ENCODE results near the gene PECR.

DNA sequence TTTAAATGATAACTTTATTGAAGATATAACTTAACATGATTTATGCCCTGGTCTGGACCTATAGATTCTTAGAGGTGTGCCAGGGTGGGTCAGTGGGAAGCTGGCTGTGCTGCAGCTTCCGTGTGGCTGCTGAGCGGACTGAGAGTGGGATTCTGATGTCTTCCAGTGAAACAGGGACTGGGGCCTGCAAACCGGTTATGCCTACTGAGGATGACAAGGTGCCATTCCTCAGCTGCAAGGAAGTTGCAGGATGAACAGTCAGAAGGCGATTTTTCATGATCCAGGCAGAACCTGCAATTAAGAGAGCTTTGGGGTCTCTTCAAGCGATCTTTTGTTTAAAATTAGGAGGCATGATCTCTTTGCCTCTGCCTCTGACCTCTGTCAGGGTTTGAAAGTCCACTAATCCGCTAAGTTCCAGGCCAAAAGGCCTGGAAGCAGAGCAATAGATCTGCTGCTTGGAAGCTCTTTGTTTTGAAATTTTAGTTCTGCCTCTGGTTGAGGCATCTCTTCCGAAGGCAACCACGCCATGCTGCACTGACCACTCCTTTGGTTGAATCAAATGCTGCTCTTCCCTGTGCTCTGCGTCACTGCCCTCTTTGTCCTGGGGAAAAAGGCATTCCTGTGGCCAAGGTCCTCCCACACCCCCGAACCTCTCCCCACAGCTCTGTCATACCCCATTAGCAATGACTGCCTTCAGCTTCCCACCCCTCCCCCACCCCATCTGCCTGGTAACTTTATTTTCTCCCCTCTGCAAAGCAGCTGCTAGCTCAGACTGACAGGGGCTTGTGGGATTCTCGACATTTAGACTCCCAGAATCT is 2.1 kb upstream of the PECR start:
- TF ChIP-seq, protein P1, sequence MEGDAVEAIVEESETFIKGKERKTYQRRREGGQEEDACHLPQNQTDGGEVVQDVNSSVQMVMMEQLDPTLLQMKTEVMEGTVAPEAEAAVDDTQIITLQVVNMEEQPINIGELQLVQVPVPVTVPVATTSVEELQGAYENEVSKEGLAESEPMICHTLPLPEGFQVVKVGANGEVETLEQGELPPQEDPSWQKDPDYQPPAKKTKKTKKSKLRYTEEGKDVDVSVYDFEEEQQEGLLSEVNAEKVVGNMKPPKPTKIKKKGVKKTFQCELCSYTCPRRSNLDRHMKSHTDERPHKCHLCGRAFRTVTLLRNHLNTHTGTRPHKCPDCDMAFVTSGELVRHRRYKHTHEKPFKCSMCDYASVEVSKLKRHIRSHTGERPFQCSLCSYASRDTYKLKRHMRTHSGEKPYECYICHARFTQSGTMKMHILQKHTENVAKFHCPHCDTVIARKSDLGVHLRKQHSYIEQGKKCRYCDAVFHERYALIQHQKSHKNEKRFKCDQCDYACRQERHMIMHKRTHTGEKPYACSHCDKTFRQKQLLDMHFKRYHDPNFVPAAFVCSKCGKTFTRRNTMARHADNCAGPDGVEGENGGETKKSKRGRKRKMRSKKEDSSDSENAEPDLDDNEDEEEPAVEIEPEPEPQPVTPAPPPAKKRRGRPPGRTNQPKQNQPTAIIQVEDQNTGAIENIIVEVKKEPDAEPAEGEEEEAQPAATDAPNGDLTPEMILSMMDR (IDR thresholded peaks at IDR 0.05; ENCODE audit: low read depth, low read length, missing input control), result no peak
- TF ChIP-seq EGR1 (IDR thresholded peaks at IDR 0.05; ENCODE audit: low read depth in 2 of 2), result no peak
- TF ChIP-seq SP1 (IDR thresholded peaks at IDR 0.05), result peak; percentile 30
- TF ChIP-seq TAF1 (conservative IDR thresholded peaks at IDR 0.05), result no peak
- no peak for TF ChIP-seq GABPA (IDR thresholded peaks at IDR 0.05 in 1 of 2, conservative IDR thresholded peaks at IDR 0.05 in 1 of 2)
- TF ChIP-seq, protein P2, sequence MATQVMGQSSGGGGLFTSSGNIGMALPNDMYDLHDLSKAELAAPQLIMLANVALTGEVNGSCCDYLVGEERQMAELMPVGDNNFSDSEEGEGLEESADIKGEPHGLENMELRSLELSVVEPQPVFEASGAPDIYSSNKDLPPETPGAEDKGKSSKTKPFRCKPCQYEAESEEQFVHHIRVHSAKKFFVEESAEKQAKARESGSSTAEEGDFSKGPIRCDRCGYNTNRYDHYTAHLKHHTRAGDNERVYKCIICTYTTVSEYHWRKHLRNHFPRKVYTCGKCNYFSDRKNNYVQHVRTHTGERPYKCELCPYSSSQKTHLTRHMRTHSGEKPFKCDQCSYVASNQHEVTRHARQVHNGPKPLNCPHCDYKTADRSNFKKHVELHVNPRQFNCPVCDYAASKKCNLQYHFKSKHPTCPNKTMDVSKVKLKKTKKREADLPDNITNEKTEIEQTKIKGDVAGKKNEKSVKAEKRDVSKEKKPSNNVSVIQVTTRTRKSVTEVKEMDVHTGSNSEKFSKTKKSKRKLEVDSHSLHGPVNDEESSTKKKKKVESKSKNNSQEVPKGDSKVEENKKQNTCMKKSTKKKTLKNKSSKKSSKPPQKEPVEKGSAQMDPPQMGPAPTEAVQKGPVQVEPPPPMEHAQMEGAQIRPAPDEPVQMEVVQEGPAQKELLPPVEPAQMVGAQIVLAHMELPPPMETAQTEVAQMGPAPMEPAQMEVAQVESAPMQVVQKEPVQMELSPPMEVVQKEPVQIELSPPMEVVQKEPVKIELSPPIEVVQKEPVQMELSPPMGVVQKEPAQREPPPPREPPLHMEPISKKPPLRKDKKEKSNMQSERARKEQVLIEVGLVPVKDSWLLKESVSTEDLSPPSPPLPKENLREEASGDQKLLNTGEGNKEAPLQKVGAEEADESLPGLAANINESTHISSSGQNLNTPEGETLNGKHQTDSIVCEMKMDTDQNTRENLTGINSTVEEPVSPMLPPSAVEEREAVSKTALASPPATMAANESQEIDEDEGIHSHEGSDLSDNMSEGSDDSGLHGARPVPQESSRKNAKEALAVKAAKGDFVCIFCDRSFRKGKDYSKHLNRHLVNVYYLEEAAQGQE (IDR thresholded peaks at IDR 0.05), result no peak
- no peak for TF ChIP-seq NR2F2 (IDR thresholded peaks at IDR 0.05)

Measured in liver (tissue), 3 donors.